Esophagus (tissue), 2 donors: ENCODE results near the gene RFFL. TPM values are rescaled to one million over a fixed set of nuclear protein-coding genes. Genes with fewer than 3 reads are reported as not detected.
"Not testable (repeated sequence)": the region's sequence is repeated elsewhere in the genome, so short reads cannot be mapped to it uniquely, and the experiment has no call there.

Experiments used
- H3K27ac ChIP-seq, 2 donors: one replicate each; pipeline ENCODE4 v1.5.1; 2013; ENCODE audit warnings: low read depth in 2 of 2, mild to moderate bottlenecking in 2 of 2, inconsistent platforms in 1 of 2, low read length in 1 of 2, moderate library complexity in 1 of 2
- H3K27me3 ChIP-seq, 2 donors: one replicate each; pipeline ENCODE4 v1.6.1; 2013; ENCODE audit warnings: low read length in 2 of 2, control low read depth in 1 of 2, mild to moderate bottlenecking in 1 of 2; ENCODE audit not compliant: insufficient read depth in 2 of 2, control insufficient read depth in 1 of 2
- H3K36me3 ChIP-seq, 2 donors: one replicate each; pipeline ENCODE4 v1.6.1; 2013; ENCODE audit warnings: low read length in 1 of 2; ENCODE audit not compliant: control insufficient read depth in 2 of 2, insufficient read depth in 2 of 2
- H3K4me1 ChIP-seq, 2 donors: one replicate each; pipeline ENCODE4 v1.6.1; 2013; ENCODE audit warnings: low read length in 1 of 2; ENCODE audit not compliant: control insufficient read depth in 2 of 2, insufficient read depth in 2 of 2
- H3K4me3 ChIP-seq, 2 donors: one replicate each; pipeline ENCODE4 v1.5.1; 2013; ENCODE audit warnings: low read length in 2 of 2, mild to moderate bottlenecking in 2 of 2, low read depth in 1 of 2, moderate library complexity in 1 of 2
- H3K9me3 ChIP-seq, 2 donors: one replicate each; pipeline ENCODE4 v1.6.1; 2013; ENCODE audit warnings: mild to moderate bottlenecking in 2 of 2, low read depth in 1 of 2, low read length in 1 of 2, moderate library complexity in 1 of 2; ENCODE audit not compliant: control insufficient read depth in 2 of 2, insufficient read depth in 1 of 2
- WGBS, 2 donors: extraction: QIAGEN DNeasy Blood & Tissue Kit; methylation state at CpG; one replicate each; pipeline ENCODE4 v1.1.7; 2013; 5-methylcytosine and 5-hydroxymethylcytosine counted together
- polyA plus RNA-seq, 2 donors: library from polyadenylated mRNA; stranded (reverse); fragments of 200-250 nt; gene quantifications; one replicate each; pipeline ENCODE4 v1.2.3, GENCODE V29; 2013
- donor health status: healthy with polysubstance abuse.
- donor health status: Bipolar disorder and iron deficiency.

The RFFL gene
- polyA plus RNA-seq, 2 donors, result 13.0 to 18.1 TPM

GRCh38 chr17:35003778-35004177 lies 59.7 kb downstream of the RFFL start:
- H3K36me3 ChIP-seq, result peaks cover 0 to 23% of the 10 kb centered on the region in 2 donors

GRCh38 chr17:35002876-35003551 lies 60.5 kb downstream of the RFFL start:
- peak overlapping the region in 1 of 2 donors; percentile 26 for H3K27ac ChIP-seq
- H3K9me3 ChIP-seq, result no peaks in the 10 kb centered on the region
- H3K27me3 ChIP-seq, result no peaks in the 10 kb centered on the region
- peaks cover 2 to 8% of the 10 kb centered on the region in 2 donors for H3K4me1 ChIP-seq
- H3K36me3 ChIP-seq, result peaks cover 0 to 25% of the 10 kb centered on the region in 2 donors
- H3K4me3 ChIP-seq, result no peak overlapping the region
- WGBS, 2 donors, result 74 to 80% methylated on average over 15 of the region's 15 CpGs

More at GRCh38 chr17:35003778-35004177, 59.7 kb downstream of the RFFL start:
- Histone ChIP-seq H3K27me3 (no peaks in the 10 kb centered on the region), H3K4me1 (peaks cover 2 to 8% of the 10 kb centered on the region in 2 donors), H3K27ac (no peak overlapping the region), H3K4me3 (no peak overlapping the region), H3K9me3 (no peaks in the 10 kb centered on the region)
- WGBS, 2 donors, result 91 to 95% methylated on average over 4 of the region's 4 CpGs

- Histone ChIP-seq H3K27me3 (no peaks in the 10 kb centered on the region), H3K4me3 (no peak overlapping the region), H3K4me1 (peaks cover 2 to 13% of the 10 kb centered on the region in 2 donors), H3K36me3 (peaks cover 0 to 25% of the 10 kb centered on the region in 2 donors), H3K9me3 (no peaks in the 10 kb centered on the region), H3K27ac (peak overlapping the region in 1 of 2 donors; percentile 33)
- WGBS, 2 donors, result 80 to 89% methylated on average over 2 of the region's 2 CpGs
Observed at GRCh38 chr17:35001549-35001948, 62.0 kb downstream of the RFFL start.

DNA sequence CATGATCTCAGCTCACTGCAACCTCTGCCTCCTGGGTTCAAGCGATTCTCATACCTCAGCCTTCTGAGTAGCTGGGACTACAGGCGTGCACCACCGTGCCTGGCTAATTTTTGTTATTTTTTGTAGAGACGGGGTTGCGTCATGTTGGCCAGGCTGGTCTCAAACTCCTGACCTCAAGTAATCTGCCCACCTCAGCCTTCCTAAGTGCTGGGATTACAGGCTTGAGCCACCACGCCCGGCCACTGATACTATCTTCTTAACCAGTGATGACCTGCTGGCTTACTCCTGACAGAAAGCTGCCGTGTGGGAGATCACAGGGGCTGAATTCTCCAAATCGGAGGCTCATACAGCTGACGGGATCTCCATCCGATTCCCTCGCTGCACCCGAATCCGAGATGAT lies 62.5 kb downstream of the RFFL start:
- Histone ChIP-seq H3K4me1 (peaks cover 2 to 13% of the 10 kb centered on the region in 2 donors), H3K27ac (peak overlapping the region in 1 of 2 donors; percentile 33), H3K36me3 (peaks cover 0 to 24% of the 10 kb centered on the region in 2 donors)
- H3K9me3 ChIP-seq, H3K4me3 ChIP-seq, H3K27me3 ChIP-seq: not testable (repeated sequence)
- WGBS, 2 donors, result 93 to 95% methylated on average over 14 of the region's 14 CpGs

DNA sequence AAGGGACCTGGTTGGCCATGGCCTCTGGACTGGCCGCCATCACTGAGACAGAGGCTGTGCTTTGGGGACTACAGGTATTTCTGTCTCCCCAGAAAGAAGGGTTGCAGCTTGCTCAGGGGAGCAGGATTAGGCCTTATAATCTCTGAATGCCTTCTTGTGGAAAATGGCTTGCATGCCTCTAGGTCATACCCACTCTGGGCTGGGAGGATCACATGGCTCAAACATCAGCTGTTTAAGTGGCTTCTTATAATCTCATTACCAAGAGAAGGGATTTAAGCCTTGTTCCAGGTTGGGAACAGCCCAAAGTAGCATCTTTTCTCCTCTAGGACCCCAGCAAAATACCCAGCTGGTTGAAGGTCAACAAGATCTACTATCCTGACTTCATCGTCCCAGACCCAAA lies 64.1 kb downstream of the RFFL start:
- H3K36me3 ChIP-seq, result peaks cover 4 to 32% of the 10 kb centered on the region in 2 donors
- 98 to 99% methylated on average over 2 of the region's 2 CpGs for WGBS, 2 donors
- peaks cover 2 to 13% of the 10 kb centered on the region in 2 donors for H3K4me1 ChIP-seq
- H3K27ac ChIP-seq, result no peak overlapping the region
- H3K4me3 ChIP-seq, result no peak overlapping the region
- H3K27me3 ChIP-seq, result no peaks in the 10 kb centered on the region
- no peaks in the 10 kb centered on the region for H3K9me3 ChIP-seq

DNA sequence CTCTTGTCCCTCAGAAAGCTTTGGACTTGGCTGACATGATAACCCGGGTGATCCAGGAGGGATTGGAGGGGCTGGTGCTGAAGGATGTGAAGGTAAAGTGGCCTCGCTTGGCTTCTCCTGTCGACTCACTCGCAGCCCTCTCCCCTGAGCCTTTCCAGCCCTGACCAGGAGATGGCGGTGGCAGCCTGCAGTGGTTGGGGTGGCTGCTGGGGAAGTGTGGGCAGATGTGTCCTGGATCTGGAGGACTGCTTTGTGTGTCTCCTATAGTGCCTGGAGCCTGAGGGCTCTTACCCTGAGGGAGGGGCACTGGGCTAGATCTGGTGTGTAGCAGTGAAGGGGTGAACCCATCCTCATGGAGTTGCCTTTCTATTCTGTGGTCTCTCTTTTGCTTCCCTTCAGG lies 65.3 kb downstream of the RFFL start:
- Histone ChIP-seq H3K9me3 (no peaks in the 10 kb centered on the region), H3K36me3 (peaks cover 4 to 30% of the 10 kb centered on the region in 2 donors), H3K4me1 (peaks cover 2 to 13% of the 10 kb centered on the region in 2 donors), H3K27me3 (no peaks in the 10 kb centered on the region), H3K27ac (peak overlapping the region; percentile 45 to 70), H3K4me3 (no peak overlapping the region)
- WGBS, 2 donors, result 47 to 60% methylated on average over 5 of the region's 5 CpGs

GRCh38 chr17:34997355-34997862 lies 66.1 kb downstream of the RFFL start:
- WGBS, 2 donors, result 41 to 46% methylated on average over 11 of the region's 11 CpGs
- peaks cover 4 to 29% of the 10 kb centered on the region in 2 donors for H3K36me3 ChIP-seq
- no peaks in the 10 kb centered on the region for H3K27me3 ChIP-seq
- H3K27ac ChIP-seq, result peak overlapping the region; percentile 45 to 77
- H3K4me3 ChIP-seq, result no peak overlapping the region
- H3K4me1 ChIP-seq, result peaks cover 0 to 8% of the 10 kb centered on the region in 2 donors
- no peaks in the 10 kb centered on the region for H3K9me3 ChIP-seq

DNA sequence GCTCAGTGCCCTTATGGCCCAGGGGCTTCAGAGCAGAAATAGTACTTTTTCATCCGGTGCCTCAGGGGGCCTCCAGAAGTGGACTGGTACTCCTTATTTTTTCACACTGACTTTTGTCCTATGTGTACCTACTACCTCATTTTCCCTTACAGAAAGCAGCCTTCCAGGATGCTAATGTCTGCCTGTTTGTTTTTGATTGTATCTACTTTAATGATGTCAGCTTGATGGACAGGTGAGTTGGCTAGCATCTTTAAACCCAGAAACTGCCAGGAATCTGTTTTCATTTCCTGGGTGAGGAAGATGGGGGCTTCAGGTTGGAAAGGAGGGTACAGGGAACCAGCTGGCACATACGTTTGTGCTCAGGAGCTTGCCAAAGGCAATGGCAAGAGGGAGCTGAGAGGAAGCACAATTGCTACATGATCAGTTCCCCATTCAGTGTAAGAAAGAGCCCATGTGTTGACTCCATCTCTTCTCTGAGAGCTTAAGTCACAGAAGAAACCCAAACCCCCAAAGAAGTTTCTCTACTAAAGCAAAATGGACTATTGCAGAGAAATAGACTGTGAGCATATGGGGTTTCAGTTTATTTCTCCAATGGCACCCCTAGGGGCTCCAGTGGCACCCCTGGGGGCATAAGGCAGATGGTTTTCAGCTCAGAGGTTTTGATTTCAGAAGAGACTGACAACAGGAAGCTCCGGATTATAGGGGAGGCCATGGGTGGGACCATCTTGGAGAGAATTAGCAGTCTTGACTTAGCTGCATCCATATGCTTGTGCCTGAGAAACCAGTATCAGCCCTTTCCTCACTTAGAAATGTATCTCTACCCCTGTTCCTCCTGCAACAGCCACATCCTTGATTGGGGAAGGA lies 66.9 kb downstream of the RFFL start:
- WGBS, 2 donors, result 68 to 71% methylated on average over 3 of the region's 3 CpGs

DNA sequence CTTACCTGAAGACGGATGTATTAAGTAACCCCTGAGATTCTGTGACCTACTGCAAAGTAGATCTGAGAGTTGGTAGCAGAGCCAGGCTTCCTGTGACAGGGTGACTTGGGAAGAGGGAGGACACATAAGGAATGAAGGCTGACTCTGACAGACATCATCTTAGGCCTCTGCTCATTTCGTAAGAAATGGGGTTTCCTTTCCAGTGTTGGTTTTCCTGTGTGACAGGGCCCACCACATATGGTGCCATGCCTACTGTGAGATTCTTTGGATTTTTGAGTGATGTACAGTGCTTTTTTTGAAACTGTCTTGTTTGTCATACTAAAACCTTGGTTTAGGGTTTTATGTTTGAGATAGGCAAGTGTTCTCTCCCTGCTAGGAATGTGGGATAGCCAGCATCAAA lies 70.5 kb downstream of the RFFL start:
- Histone ChIP-seq H3K27ac (no peak overlapping the region), H3K27me3 (no peaks in the 10 kb centered on the region), H3K36me3 (peaks cover 11 to 28% of the 10 kb centered on the region in 2 donors), H3K4me1 (peaks cover 2 to 4% of the 10 kb centered on the region in 2 donors), H3K4me3 (no peak overlapping the region), H3K9me3 (no peaks in the 10 kb centered on the region)
- 71 to 75% methylated on average over 2 of the region's 2 CpGs for WGBS, 2 donors

More for the DNA sequence above, 66.9 kb downstream of the RFFL start:
- Histone ChIP-seq H3K9me3 (no peaks in the 10 kb centered on the region), H3K27me3 (no peaks in the 10 kb centered on the region), H3K36me3 (peaks cover 6 to 33% of the 10 kb centered on the region in 2 donors), H3K27ac (peak overlapping the region; percentile 18 to 77), H3K4me3 (no peak overlapping the region), H3K4me1 (peaks cover under 1 to 8% of the 10 kb centered on the region in 2 donors)
